Muscle of arm (tissue), 14 donors: ENCODE data around the gene GAREM1. TPM values are rescaled to one million over a fixed set of nuclear protein-coding genes. Genes with fewer than 3 reads are reported as not detected.
"Not testable (repeated sequence)": the region's sequence is repeated elsewhere in the genome, so short reads cannot be mapped to it uniquely, and the experiment has no call there.

Experiments
- DNase-seq: peaks from one replicate; pipeline ENCODE4 v3.0.0-alpha.2; 2013
- long read RNA-seq, 11 donors: transcript quantifications; one replicate each; lab custom pipeline, GENCODE V29; 2026
- polyA plus RNA-seq, 12 donors: library from polyadenylated mRNA; unstranded; fragments of 120-200 nt; gene quantifications; one replicate each; pipeline ENCODE4 v1.2.1, GENCODE V29; 2013; ENCODE audit not compliant: insufficient read length in 12 of 12

Gene GAREM1
- 10 to 100 TPM in 8 of 12 donors, 1 to 10 TPM in 3, not detected in 1; 8.0 to 20.2 (median 10.8) TPM for polyA plus RNA-seq
- long read RNA-seq, donor 1: 0 reads
- long read RNA-seq, donor 2, partial matches to known transcripts: 6 of 7 reads
- long read RNA-seq, donor 2, other reads (novel, unspliced or antisense): 0 of 7 reads
- long read RNA-seq, donor 3: 0 reads
- long read RNA-seq, donor 4, full-length matches to known transcripts: 1 of 1 reads
- long read RNA-seq, donor 4, partial matches to known transcripts: 0 of 1 reads
- long read RNA-seq, donor 4, other reads (novel, unspliced or antisense): 0 of 1 reads
- long read RNA-seq, donor 5, full-length matches to known transcripts: 3 of 43 reads
- long read RNA-seq, donor 5, partial matches to known transcripts: 40 of 43 reads
- long read RNA-seq, donor 5, other reads (novel, unspliced or antisense): 0 of 43 reads
- long read RNA-seq, donor 6: 0 reads
- long read RNA-seq, donor 7: 0 reads
- long read RNA-seq, donor 8: 0 reads
- long read RNA-seq, donor 9: 0 reads
- long read RNA-seq, donor 10, partial matches to known transcripts: 17 of 18 reads
- long read RNA-seq, donor 10, other reads (novel, unspliced or antisense): 0 of 18 reads
- long read RNA-seq, donor 11: 0 reads

GRCh38 chr18:32470714-32471633 lies at the start of gene GAREM1:
TSS of gene GAREM1 (minus strand) at chr18:32470882. CDS start at chr18:32470428, 454 bp downstream.
- DNase-seq: peak; percentile 97

GRCh38 chr18:32511147-32511546 lies 40.5 kb upstream of the GAREM1 start:
- DNase-seq: no peak

- DNase-seq: no peak
Measured at GRCh38 chr18:32509111-32509510, 38.4 kb upstream of the GAREM1 start.

- DNase-seq: no peak
Measured at GRCh38 chr18:32507093-32507492, 36.4 kb upstream of the GAREM1 start.

GRCh38 chr18:32502014-32502413 lies 31.3 kb upstream of the GAREM1 start:
- no peak for DNase-seq

- DNase-seq: not testable (repeated sequence)
Measured at GRCh38 chr18:32501242-32501641, 30.6 kb upstream of the GAREM1 start.

GRCh38 chr18:32483002-32483401 lies 12.3 kb upstream of the GAREM1 start:
- no peak for DNase-seq

GRCh38 chr18:32482117-32482516 lies 11.4 kb upstream of the GAREM1 start:
- DNase-seq: no peak

- no peak for DNase-seq
Measured at GRCh38 chr18:32480581-32480980, 9.9 kb upstream of the GAREM1 start.

- DNase-seq: no peak
Measured at GRCh38 chr18:32478807-32479206, 8.1 kb upstream of the GAREM1 start.

- no peak for DNase-seq
Measured at GRCh38 chr18:32478317-32478716, 7.6 kb upstream of the GAREM1 start.

- no peak for DNase-seq
Measured at GRCh38 chr18:32476106-32476505, 5.4 kb upstream of the GAREM1 start.

- not testable (repeated sequence) for DNase-seq
Measured at GRCh38 chr18:32475069-32475468, 4.4 kb upstream of the GAREM1 start.

- DNase-seq: no peak
Measured at GRCh38 chr18:32473325-32473724, 2.6 kb upstream of the GAREM1 start.

- no peak for DNase-seq
Measured at GRCh38 chr18:32472841-32473240, 2.2 kb upstream of the GAREM1 start.

GRCh38 chr18:32470460-32470713 lies 295 bp downstream of the GAREM1 start:
- no peak for DNase-seq

- DNase-seq: peak; percentile 39
Measured at GRCh38 chr18:32469691-32470459, 807 bp downstream of the GAREM1 start.

- DNase-seq: peak; percentile 37
Measured at GRCh38 chr18:32469190-32469651, 1.5 kb downstream of the GAREM1 start.

GRCh38 chr18:32468147-32468845 lies 2.4 kb downstream of the GAREM1 start:
- DNase-seq: no peak

- DNase-seq: peak; percentile 18
Measured at GRCh38 chr18:32461709-32462272, 8.9 kb downstream of the GAREM1 start.
